Activated T-helper 2 cell treated with anti-CD3 and anti-CD28 coated beads, Interferon-gamma antibody, Interleukin-2, Interleukin-4, amounts not matched to agents 10 μg/mL and 5 μg/mL and 100 μg/mL, durations not matched to agents 14 hours and 24 hours and 36 hours (primary cell): ENCODE results near the gene S100P. TPM values are rescaled to one million over a fixed set of nuclear protein-coding genes. Genes with fewer than 3 reads are reported as not detected.

Source experiments
- DNase-seq: peaks from one replicate; pipeline ENCODE4 v3.0.0; 2021; ENCODE audit warnings: low spot score
- H3K27ac Mint-ChIP-seq: one replicate; pipeline ENCODE4 v1.8.0; 2021; ENCODE audit warnings: mixed read lengths
- H3K27me3 Mint-ChIP-seq: one replicate; pipeline ENCODE4 v1.8.0; 2021; ENCODE audit warnings: low read depth, mixed read lengths
- H3K36me3 Mint-ChIP-seq: one replicate; pipeline ENCODE4 v1.8.0; 2021; ENCODE audit warnings: low read depth, mixed read lengths
- H3K4me1 Mint-ChIP-seq: one replicate; pipeline ENCODE4 v1.8.0; 2021; ENCODE audit warnings: low read depth, mixed read lengths
- H3K4me3 Mint-ChIP-seq: one replicate; pipeline ENCODE4 v1.8.0; 2021; ENCODE audit warnings: low read depth, mild to moderate bottlenecking, moderate library complexity, mixed read lengths
- H3K9me3 Mint-ChIP-seq: one replicate; pipeline ENCODE4 v1.8.0; 2021; ENCODE audit warnings: mixed read lengths
- intact Hi-C: fragments of 100-400 bp; cut with micrococcal nuclease; formaldehyde crosslinking; loops from one replicate; pipeline ENCODE4 v1.15.1; 2023
- total RNA-seq: library from RNA; stranded (reverse); gene quantifications from 2 replicates; pipeline ENCODE4 v1.2.3, GENCODE V29; 2022

The S100P gene
- total RNA-seq, 1 donor from 2014 or later = 3.4 TPM

- peak; percentile 94 for DNase-seq
- Mint-ChIP-seq H3K27ac (peak within 1 kb of the TSS; percentile 95), H3K9me3 (peaks cover 4% of the 10 kb centered on the region), H3K4me3 (peak within 1 kb of the TSS; percentile 94), H3K4me1 (peaks cover 51% of the 10 kb centered on the region), H3K27me3 (peaks cover 2% of the 10 kb centered on the region), H3K36me3 (peaks cover 52% of the 10 kb centered on the region)
- intact Hi-C loops = loop anchor here (1.0 to 10.0 kb wide), 6 partner anchors 13 to 278 kb away; partner anchors contain the start of genes KIAA0232, MAN2B2 and MRFAP1
Observed at GRCh38 chr4:6709230-6710114, 15.8 kb downstream of the S100P start, which contains the start of gene MRFAP1L1. TSS of gene MRFAP1L1 (minus strand) at chr4:6709865. CDS start at chr4:6709629, 236 bp downstream.

- H3K27me3 Mint-ChIP-seq = peaks cover 2% of the 10 kb centered on the region
- H3K36me3 Mint-ChIP-seq = peaks cover 43% of the 10 kb centered on the region
- intact Hi-C loops = loop anchor here (5.0 kb wide), 1 partner anchor 277 kb away; no protein-coding TSS in a partner anchor
- H3K9me3 Mint-ChIP-seq = peaks cover 4% of the 10 kb centered on the region
- no peak for DNase-seq
- H3K27ac Mint-ChIP-seq = peak overlapping the region; percentile 79
- H3K4me1 Mint-ChIP-seq = peaks cover 43% of the 10 kb centered on the region
- H3K4me3 Mint-ChIP-seq = peak overlapping the region; percentile 94
Observed at GRCh38 chr4:6710282-6710681, 16.6 kb downstream of the S100P start.

DNA sequence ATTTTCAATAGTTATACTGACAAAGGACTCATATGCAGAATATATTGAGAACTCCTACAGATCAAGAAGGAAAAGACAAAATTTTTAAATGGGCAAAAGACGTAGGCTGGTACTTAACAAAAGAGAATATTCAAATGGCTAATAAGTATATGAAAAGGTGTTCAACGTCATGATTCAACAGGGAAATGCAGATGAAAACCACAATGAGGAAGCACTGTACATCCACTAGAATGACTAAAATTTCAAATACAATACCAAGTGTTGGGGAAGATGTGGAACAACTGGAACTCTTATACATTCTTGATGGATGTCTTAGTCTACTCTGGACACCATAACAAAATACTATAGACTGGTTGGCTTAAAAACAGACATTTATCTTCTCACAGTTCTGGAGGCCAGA, 17.3 kb downstream of the S100P start:
- Mint-ChIP-seq H3K9me3 (peaks cover 4% of the 10 kb centered on the region), H3K27me3 (peaks cover 2% of the 10 kb centered on the region), H3K4me1 (peaks cover 42% of the 10 kb centered on the region), H3K36me3 (peaks cover 36% of the 10 kb centered on the region), H3K4me3 (no peak overlapping the region), H3K27ac (no peak overlapping the region)
- no peak for DNase-seq
- intact Hi-C loops = loop anchor here (5.0 kb wide), 1 partner anchor 276 kb away; no protein-coding TSS in a partner anchor

GRCh38 chr4:6714954-6715353, 21.3 kb downstream of the S100P start:
- no peak overlapping the region for H3K27ac Mint-ChIP-seq
- peaks cover 30% of the 10 kb centered on the region for H3K4me1 Mint-ChIP-seq
- peaks cover 2% of the 10 kb centered on the region for H3K27me3 Mint-ChIP-seq
- intact Hi-C loops = loop anchor here (5.0 kb wide), 1 partner anchor 272 kb away; no protein-coding TSS in a partner anchor
- H3K9me3 Mint-ChIP-seq = peaks cover 4% of the 10 kb centered on the region
- DNase-seq = no peak
- peaks cover 13% of the 10 kb centered on the region for H3K36me3 Mint-ChIP-seq
- H3K4me3 Mint-ChIP-seq = no peak overlapping the region

GRCh38 chr4:6715704-6716017, 22.0 kb downstream of the S100P start:
- H3K9me3 Mint-ChIP-seq = peaks cover 4% of the 10 kb centered on the region
- H3K4me3 Mint-ChIP-seq = peak overlapping the region; percentile 92
- peak overlapping the region; percentile 95 for H3K27ac Mint-ChIP-seq
- peaks cover 13% of the 10 kb centered on the region for H3K36me3 Mint-ChIP-seq
- no peak for DNase-seq
- H3K4me1 Mint-ChIP-seq = peaks cover 28% of the 10 kb centered on the region
- peaks cover 1% of the 10 kb centered on the region for H3K27me3 Mint-ChIP-seq
- intact Hi-C loops = loop anchor here (1.0 to 2.0 kb wide), 2 partner anchors 41 to 353 kb away; partner anchors contain the start of gene GRPEL1

DNA sequence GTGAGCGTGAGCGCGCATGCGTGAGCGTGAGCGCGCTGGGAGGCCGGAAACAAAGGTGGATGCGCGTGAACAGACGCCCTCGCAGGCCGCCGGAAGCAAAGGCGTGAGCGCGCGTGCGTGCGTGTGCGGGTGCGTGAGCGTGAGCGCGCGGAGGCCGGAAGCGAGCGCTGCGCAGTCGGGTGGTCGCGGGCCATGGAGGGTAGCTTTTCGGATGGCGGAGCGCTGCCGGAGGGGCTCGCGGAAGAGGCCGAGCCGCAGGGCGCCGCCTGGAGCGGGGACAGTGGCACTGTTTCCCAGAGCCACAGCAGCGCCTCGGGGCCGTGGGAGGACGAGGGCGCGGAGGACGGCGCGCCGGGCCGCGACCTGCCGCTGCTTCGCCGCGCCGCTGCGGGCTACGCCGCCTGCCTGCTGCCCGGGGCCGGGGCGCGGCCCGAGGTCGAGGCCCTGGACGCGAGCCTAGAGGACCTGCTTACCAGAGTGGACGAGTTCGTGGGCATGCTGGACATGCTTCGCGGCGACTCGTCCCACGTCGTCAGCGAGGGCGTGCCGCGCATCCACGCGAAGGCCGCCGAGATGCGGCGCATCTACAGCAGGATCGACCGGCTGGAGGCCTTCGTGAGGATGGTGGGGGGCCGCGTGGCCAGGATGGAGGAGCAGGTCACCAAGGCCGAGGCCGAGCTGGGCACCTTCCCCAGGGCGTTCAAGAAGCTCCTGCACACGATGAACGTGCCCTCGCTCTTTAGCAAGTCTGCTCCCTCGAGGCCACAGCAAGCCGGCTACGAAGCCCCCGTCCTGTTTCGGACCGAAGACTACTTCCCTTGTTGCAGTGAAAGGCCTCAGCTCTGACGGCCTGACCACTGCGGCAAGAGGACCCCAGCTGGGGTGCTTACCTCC, 22.6 kb downstream of the S100P start, which contains the start of gene BLOC1S4:
Gene BLOC1S4 (plus strand): TSS at position 157 of the 894 bp plus-strand sequence. CDS start 36 bp downstream, at position 193.
- DNase-seq = peak; percentile 87
- H3K4me1 Mint-ChIP-seq = peaks cover 24% of the 10 kb centered on the region
- peak within 1 kb of the TSS; percentile 92 for H3K4me3 Mint-ChIP-seq
- no peaks in the 10 kb centered on the region for H3K9me3 Mint-ChIP-seq
- H3K27ac Mint-ChIP-seq = peak within 1 kb of the TSS; percentile 95
- intact Hi-C loops = loop anchor here (1.0 to 2.0 kb wide), 2 partner anchors 42 to 353 kb away; partner anchors contain the start of gene GRPEL1
- H3K27me3 Mint-ChIP-seq = no peaks in the 10 kb centered on the region
- peaks cover 13% of the 10 kb centered on the region for H3K36me3 Mint-ChIP-seq

DNA sequence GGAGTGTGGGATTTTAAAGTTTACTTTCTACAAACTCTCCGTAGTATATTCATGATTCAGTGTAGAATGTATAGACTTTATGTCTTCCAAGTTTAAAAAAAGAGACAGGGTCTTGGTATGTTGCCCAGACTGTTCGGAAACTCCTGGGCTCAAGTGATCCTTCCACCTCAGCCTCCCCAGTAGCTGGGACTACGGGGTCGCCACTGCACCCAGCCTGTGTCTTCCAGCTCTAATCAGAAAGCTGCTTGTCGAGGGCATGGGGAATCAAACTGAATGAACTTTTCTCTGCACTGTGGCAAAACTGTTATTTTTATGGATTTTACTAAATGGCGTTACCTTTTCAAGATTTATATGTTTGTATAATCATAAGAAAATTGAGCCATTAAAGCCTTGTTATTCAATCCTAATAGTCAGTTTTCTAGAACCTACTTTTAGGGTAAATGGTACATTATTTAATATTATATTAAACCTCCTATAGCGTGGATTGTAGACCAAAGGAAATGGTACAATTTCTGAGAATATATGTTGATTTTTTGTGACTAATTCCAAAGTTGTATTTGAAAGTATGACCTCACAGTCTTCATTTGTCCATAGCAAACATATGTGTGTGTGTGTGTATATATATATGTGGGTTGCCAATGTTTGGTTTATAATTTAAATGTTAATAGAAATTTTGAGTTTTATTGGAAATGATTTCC, 23.4 kb downstream of the S100P start:
- Mint-ChIP-seq H3K9me3 (no peaks in the 10 kb centered on the region), H3K36me3 (peaks cover 13% of the 10 kb centered on the region), H3K27ac (peak overlapping the region; percentile 77), H3K4me1 (peaks cover 24% of the 10 kb centered on the region), H3K4me3 (peak overlapping the region; percentile 85), H3K27me3 (no peaks in the 10 kb centered on the region)
- DNase-seq = no peak
- intact Hi-C loops = loop anchor here (1.0 to 2.0 kb wide), 2 partner anchors 43 to 352 kb away; partner anchors contain the start of gene GRPEL1

GRCh38 chr4:6718932-6719610, 25.4 kb downstream of the S100P start:
- H3K27ac Mint-ChIP-seq = no peak overlapping the region
- intact Hi-C loops = no loop called here

GRCh38 chr4:6719611-6720179, 26.0 kb downstream of the S100P start:
- H3K36me3 Mint-ChIP-seq = peaks cover 13% of the 10 kb centered on the region
- H3K4me1 Mint-ChIP-seq = peaks cover 24% of the 10 kb centered on the region
- no peaks in the 10 kb centered on the region for H3K27me3 Mint-ChIP-seq
- H3K9me3 Mint-ChIP-seq = no peaks in the 10 kb centered on the region
- H3K27ac Mint-ChIP-seq = no peak overlapping the region
- intact Hi-C loops = loop anchor here (1.0 kb wide), 1 partner anchor 155 kb away; no protein-coding TSS in a partner anchor
- no peak overlapping the region for H3K4me3 Mint-ChIP-seq
- DNase-seq = no peak

More at GRCh38 chr4:6718932-6719610, 25.4 kb downstream of the S100P start:
- Mint-ChIP-seq H3K4me3 (peak overlapping the region; percentile 51), H3K4me1 (peaks cover 24% of the 10 kb centered on the region), H3K9me3 (no peaks in the 10 kb centered on the region), H3K36me3 (peaks cover 13% of the 10 kb centered on the region), H3K27me3 (no peaks in the 10 kb centered on the region)
- DNase-seq = no peak

GRCh38 chr4:6720202-6720699, 26.6 kb downstream of the S100P start:
- intact Hi-C loops = loop anchor here (1.0 kb wide), 1 partner anchor 154 kb away; no protein-coding TSS in a partner anchor
- Mint-ChIP-seq H3K36me3 (peaks cover 13% of the 10 kb centered on the region), H3K4me3 (no peak overlapping the region), H3K27ac (no peak overlapping the region), H3K9me3 (no peaks in the 10 kb centered on the region), H3K27me3 (no peaks in the 10 kb centered on the region), H3K4me1 (peaks cover 24% of the 10 kb centered on the region)
- peak; percentile 67 for DNase-seq

GRCh38 chr4:6721121-6721520, 27.4 kb downstream of the S100P start:
- H3K4me1 Mint-ChIP-seq = peaks cover 17% of the 10 kb centered on the region

More at GRCh38 chr4:6721121-6721520, 27.4 kb downstream of the S100P start:
- intact Hi-C loops = no loop called here
- Mint-ChIP-seq H3K9me3 (no peaks in the 10 kb centered on the region), H3K27me3 (no peaks in the 10 kb centered on the region), H3K4me3 (no peak overlapping the region), H3K27ac (no peak overlapping the region), H3K36me3 (peaks cover 13% of the 10 kb centered on the region)
- no peak for DNase-seq
